IPS-NIHi7 (cell line): ENCODE results near the gene BUB1B.
"Not testable (repeated sequence)": the region's sequence is repeated elsewhere in the genome, so short reads cannot be mapped to it uniquely, and the experiment has no call there.

Experiments used
- DNase-seq: peaks from one replicate; pipeline ENCODE4 v3.0.0; 2012; ENCODE audit warnings: mixed read lengths; ENCODE audit errors: extremely low spot score

Gene BUB1B, protein sequence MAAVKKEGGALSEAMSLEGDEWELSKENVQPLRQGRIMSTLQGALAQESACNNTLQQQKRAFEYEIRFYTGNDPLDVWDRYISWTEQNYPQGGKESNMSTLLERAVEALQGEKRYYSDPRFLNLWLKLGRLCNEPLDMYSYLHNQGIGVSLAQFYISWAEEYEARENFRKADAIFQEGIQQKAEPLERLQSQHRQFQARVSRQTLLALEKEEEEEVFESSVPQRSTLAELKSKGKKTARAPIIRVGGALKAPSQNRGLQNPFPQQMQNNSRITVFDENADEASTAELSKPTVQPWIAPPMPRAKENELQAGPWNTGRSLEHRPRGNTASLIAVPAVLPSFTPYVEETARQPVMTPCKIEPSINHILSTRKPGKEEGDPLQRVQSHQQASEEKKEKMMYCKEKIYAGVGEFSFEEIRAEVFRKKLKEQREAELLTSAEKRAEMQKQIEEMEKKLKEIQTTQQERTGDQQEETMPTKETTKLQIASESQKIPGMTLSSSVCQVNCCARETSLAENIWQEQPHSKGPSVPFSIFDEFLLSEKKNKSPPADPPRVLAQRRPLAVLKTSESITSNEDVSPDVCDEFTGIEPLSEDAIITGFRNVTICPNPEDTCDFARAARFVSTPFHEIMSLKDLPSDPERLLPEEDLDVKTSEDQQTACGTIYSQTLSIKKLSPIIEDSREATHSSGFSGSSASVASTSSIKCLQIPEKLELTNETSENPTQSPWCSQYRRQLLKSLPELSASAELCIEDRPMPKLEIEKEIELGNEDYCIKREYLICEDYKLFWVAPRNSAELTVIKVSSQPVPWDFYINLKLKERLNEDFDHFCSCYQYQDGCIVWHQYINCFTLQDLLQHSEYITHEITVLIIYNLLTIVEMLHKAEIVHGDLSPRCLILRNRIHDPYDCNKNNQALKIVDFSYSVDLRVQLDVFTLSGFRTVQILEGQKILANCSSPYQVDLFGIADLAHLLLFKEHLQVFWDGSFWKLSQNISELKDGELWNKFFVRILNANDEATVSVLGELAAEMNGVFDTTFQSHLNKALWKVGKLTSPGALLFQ

DNA sequence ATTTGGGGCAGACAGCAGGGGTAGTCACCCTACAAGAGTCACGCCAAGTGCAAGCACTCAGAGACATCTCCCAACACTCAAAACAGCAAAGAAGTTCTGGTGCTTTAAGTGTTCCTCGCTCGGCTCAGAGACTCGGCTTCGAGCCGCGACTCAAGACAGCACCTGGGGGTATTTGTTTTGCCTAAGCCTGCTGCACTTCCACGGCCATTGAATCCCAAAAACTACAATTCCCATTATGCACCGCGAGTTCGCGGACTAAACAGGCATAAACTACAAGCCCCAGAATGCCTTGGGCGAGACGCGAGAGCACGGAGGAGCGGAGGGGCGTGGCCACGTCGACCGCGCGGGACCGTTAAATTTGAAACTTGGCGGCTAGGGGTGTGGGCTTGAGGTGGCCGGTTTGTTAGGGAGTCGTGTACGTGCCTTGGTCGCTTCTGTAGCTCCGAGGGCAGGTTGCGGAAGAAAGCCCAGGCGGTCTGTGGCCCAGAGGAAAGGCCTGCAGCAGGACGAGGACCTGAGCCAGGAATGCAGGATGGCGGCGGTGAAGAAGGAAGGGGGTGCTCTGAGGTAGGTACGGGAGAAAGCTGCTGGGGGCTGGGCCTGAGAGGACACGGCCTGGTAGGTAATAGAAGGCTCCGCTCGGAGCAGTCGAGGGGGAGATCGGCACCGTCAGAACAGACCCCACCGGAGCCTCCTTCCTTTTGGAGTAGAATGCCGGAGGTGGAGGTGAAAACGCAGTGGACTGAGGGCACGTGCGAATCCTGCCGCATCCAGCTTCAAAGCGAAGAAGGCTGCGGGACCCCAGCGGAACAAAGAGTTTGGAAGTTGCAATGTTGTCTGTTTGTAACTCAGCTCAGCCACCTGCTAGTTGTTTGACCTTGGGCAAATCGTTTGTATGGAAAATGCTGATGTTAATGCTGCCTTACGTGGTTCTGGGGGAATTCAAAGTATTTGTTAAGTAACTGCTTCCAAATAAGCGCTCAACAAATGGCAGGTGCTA is at the start of gene BUB1B:
Gene BUB1B, plus strand, starts transcription at position 381 of the 1,000 bp plus-strand sequence. Its CDS starts 152 bp downstream, at position 533.
- DNase-seq = peak; percentile 98

DNA sequence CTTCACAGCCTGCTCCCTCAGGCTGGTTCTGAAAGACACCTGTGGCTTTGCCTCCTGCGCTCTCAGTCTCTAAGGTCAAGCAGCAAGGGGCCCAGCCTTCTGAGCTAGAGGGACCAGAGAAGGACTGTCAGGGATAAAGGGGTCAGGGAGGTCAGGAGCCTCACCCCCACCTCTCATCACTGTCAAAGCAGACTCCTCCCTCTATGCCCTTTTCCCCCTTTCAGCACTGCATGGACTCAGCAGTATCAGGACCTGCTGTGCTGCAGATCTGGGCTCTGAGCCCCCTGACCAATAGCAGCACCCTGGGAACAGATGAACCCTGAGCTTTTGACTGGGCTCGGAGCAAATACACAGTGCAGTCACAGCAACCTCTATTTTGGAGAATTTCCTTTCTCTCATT is 49.0 kb upstream of the BUB1B start:
- no peak for DNase-seq

DNA sequence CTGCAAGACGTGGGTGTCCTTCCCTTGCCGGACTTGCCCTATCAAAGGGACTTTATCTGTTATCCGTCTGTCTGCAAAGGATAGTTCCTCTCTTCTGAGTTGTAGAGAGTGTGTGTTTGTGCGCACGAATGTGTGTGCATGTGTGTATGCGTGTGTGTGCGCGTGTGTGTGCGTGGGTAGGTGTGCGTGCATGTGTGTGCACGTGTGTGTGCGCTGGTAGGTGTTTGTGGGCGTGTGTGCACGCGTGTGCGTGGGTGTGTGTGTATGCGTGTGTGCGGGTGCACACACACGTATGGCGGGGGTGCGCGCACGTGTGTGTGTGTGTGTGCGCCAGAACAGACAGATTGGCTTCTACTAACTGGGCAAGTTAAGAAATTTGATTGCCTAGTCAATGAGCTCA is 48.1 kb upstream of the BUB1B start:
- DNase-seq = no peak

DNA sequence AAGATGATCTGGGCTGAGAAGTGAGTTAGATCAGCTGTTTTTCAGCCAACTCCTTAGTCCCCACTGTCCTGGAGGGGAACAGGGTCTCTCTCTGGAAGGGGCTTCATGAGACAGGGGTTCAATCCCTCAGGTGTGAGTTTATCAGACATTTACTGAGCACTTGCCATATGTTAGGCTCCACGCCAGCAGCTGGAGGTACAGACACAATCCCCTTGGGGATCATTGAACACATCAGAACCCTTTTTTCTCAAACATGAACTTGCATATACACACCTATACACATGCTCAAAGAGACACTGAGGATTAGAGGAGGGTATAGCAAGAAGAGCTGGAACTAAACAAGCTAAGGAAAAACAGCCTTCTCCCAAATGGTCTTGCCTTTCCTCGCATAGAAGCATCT is 46.7 kb upstream of the BUB1B start:
- DNase-seq = no peak

DNA sequence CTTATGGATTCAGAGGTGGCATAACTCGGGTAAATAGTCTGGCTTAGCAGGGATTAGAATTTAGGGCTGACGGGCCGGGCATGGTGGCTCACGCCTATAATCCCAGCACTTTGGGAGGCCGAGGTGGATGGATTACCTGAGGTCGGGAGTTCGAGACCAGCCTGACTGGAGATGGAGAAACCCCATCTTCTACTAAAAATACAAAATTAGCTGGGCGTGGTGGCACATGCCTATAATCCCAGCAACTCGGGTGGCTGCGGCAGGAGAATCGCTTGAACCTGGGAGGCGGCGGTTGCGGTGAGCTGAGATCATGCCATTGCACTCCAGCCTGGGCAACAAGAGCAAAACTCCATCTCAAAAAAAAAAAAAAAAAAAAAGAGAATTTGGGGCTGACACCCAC is 45.8 kb upstream of the BUB1B start:
- not testable (repeated sequence) for DNase-seq

DNA sequence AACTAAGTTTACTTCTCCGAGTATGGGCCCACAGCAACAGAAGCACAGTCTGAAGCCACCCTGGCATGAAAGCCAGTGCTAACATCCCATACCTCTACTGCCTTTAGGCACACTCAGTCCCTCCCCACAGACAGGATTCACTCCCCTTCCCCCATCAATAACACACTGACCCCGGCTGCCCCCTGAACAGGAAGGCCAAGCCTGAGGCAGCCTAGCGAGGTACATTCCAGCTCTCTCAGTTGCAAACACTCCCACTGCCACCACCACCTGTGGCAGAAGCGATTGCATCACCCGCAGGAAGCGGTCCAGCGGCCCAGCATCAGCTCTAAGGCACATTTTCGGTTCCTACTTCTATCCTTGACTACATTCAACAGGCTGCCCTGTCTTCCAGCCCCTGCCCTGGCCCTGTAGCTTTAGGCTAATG is 45.2 kb upstream of the BUB1B start:
- DNase-seq = no peak

DNA sequence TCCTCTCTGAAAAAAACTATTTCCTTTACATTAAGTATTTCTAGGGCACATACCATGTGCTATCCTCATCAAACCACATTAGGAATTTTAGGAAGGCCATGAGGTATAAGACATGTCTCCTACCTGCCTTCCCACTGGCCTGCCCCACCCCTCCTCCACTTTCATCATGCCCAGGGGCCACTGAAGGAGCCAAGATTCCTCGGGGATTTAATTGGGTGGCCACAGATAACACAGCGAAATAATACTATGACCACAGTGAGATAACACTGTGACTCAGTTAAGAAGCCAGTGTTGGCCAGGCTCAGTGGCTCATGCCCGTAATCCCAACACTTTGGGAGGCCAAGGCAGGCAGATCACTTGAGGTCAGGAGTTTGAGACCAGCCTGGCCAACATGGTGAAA is 42.4 kb upstream of the BUB1B start:
- DNase-seq = no peak

DNA sequence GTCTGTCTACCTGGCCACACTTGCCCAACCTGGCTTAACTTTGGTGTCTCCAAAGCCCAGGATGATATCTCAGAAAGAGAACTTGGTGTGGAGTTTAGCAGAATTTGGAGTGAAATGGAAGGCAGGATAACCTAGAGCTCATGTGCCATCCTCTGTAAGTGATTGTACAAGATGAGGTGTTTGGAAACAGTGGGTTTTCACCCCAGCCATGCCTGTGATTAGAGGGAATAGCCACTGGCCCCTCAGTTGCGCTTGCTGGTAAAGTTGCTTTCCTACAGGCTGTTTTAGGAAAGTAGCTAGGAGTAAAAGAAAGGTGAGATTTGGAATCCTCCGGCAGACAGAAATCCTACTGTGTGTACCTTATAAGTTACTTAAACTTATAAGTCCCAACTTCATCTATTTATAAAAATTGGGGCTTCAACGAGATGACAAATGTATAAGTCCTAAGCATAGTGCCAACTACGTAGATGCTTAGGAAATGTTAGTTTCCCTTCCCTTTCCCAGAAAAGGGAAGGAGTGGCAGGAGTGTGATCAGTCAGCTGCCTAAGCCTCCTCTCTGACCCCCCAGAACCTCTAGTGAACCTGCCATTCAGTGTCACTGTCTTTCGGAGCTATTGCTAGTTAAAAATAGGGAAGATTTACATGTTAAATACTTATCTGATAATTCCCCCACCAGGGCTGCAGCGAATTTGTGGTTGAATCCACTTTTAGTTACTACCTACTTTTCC is 38.8 kb upstream of the BUB1B start:
- DNase-seq = no peak

DNA sequence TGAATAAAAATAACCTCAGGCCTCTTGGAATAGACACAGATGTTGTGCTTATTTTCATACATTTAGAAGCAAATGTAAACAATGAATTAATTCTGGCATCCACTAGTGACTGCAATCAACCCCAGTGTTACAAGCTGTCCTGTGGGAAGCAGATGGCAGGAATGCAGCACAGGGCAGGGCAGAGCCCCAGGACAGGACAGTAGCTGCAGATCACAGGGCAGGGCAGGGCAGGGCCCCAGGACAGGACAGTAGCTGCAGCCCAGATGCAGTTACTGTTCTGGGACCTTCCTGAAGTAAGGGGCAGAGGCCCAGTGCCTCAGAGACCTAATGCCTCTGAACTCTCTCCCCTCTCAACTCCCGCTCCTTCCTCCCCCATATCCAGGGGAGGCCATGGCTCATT is 37.9 kb upstream of the BUB1B start:
- DNase-seq = not testable (repeated sequence)

DNA sequence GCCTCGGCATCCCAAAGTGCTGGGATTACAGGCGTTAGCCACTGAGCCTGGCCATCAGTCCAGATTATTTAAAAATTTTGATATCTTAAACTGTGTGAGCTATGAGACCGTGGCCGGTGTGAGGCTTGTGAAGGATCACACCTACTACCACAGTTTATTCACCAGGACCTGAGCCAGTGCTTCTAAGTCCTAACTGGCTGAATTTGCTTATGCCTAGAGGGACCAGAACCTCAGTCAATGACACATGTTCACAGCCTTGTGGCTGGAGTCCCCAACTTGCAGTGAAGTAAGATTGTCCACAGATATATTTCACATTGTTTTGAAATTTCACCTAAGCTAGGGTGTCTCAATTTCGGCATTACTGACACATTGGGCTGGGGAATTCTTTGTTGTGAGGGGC is 37.0 kb upstream of the BUB1B start:
- DNase-seq = not testable (repeated sequence)

DNA sequence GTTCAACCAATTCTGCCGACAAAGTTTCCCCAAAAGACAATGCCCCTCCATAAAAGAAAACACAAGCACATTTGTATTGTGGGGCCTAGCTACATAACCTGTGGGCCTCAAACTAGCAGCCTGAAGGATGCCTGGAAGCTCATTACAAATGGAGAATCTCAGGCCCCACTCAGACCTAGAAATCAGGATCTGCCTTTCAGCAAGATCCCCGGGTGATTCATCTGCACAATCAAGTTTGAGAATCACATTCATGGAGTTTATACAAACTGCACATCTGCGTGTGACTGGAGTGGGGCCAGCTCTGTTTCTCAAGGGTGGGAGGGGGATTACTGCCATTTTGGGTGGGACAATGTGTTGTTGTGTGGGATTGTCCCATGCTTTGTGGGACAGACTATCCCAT is 36.5 kb upstream of the BUB1B start:
- not testable (repeated sequence) for DNase-seq

DNA sequence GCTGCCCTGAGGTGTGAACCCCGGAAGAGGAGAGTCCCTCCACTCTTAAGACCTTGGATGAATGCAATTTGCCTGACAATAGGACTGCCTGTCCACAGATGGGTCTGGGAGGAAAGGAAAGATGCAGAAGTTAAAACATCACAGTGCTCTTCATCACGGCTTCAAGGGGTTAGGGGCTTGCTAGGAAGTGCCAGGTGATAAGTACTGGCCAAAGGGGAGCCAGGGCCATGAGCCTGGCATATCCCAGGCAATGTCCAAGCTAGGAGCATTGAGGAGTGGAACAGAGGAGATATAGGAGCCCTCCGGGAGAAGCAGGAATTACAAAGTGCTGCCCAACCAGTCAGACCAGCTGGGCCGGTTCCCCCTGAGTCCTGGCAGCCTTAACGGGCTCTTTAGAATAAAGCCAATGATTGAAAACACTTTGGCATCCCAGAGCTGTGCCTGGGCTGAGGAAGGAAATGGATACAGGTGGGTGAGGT is 36.0 kb upstream of the BUB1B start:
- not testable (repeated sequence) for DNase-seq

DNA sequence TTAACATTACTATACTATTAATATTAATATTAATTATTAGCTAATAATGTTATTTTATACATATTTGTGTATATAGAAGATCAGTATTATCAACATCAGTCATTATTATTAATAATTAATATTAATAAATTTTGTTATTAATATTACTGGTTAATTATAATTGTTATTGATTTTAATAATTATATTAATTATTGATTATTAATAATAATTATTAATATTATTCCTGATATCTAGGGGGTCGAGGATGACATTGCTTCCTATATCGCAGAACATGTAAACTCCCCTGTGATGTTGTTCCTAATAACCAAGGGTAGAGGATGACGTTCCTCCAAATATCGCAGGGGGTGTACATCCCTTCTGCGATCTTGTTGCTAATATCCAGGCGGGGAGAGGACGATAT is 34.9 kb upstream of the BUB1B start:
- DNase-seq = no peak

DNA sequence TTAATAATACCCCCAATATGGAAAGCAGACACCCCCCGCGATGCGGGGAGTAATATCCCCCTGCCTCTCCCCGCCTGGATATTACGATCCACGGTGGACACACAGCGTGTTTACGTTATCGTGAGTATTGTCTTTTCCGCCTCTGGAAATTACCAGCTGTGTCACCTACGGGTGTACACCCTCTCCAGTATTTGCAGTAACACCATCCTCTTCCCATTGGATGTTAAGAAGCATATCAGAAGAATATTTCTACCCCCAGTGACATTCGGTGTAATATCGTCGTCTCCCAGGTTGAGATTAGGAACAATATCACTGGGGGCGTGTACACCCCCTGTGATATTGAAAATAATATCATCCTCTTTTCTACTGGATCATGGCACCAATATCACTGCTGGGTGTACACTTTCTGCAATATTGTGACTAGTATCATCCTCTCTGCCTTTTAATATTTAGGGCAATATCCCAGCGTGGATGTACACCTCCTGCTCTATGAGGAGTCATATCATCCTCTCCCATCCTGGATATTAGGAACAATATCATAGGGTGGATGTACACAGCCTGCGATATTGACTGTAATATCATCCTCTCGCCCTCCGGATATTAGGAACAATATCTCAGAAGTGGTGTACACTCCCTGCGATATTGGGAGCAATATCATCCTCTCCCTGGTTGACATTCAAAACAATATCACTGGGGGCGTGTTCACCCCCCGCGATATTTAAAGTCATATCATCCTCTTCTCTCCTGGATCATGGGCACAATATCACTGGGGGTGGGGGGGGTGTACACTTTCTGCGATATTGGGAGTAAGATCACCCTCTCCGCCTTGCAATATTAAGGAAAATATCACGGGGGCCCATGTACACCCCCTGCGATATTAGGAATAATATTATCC is 31.9 kb upstream of the BUB1B start:
- no peak for DNase-seq

DNA sequence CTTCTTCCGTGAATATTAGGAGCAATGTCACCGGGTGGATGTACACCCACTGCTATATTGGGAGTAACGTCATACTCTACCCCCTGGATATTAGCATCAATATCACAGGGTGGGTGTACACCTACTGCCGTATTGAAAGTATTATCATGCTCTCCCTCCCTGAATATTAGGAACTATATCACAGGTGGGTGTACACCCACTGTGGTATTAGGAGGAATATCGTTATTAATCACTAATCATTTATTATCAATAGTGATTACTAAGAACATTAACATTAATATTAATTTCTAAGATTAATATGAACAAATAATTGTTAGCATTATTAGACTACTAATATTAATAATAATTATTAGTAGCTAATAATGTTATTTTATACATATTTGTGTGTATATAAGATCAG is 30.8 kb upstream of the BUB1B start:
- no peak for DNase-seq

DNA sequence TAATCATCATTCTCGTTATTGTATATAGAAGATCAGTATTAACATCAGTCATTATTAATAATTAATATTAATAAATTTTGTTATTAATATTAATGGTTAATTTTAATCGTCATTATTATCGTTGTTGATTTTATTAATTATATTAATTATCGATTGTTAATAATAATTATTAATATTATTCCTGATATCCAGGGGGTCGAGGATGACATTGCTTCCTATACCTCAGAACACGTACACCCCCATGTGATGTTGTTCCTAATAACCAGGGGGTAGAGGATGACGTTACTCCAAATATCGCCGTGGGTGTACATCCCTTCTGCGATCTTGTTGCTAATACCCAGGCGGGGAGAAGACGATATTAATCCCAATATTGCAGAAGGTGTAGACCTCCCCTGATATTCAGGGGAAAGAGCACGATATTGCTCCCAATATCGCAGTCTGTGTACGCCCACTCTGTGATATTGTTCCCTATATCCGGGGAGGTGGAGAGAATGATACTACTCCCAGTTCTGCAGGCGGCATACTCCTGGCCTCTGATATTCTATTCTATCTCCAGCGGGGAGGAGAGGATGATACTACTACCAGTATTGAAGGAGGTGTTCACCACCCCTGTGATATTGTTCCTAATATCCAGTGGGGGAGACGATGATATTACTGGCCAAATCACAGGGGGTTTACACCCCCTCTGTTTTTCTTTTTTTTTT is 29.9 kb upstream of the BUB1B start:
- DNase-seq = no peak

DNA sequence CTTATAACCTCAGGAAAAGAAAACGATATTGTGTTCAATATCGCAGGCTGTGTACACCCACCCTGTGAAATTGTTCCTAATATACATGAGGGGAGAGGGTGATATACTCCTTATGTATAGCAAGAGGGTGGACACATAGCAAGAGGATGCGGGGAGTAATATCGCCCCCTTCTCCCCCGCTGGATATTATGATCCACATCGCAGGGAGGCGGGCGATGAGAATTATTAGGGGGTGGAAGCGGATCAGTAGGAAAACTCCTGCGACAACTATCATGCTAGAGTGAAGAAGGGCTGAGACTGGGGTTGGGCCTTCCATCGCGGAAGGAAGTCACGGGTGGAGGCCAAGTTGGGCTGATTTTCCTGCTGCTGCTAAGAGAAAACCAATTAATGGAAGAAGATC is 27.3 kb upstream of the BUB1B start:
- DNase-seq = no peak

DNA sequence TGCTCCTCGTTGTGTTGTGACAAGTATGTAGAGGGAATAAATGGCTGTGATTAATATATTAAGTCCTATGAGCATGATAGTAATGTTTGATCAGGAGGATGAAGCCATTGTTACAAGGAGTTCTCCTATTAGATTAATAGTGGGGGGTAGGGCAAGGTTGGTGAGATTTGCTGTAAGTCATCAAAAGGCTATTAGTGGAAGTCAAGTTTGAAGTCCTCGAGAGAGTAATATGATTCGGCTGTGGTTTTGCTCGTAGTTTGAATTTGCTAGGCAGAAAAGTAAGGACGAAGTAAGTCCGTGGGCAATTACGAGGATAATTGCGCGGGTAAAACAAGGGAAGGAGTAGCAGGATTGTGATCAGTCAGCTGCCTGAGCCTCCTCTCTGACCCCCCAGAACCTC is 26.0 kb upstream of the BUB1B start:
- DNase-seq = no peak
